Stimulated activated CD8-positive, alpha-beta memory T cell treated with anti-CD3 and anti-CD28 coated beads, Interleukin-7, amount 100 ng/mL, for 1 hour (primary cell): ENCODE data around the gene EYS.
"Not testable (repeated sequence)": the region's sequence is repeated elsewhere in the genome, so short reads cannot be mapped to it uniquely, and the experiment has no call there.

Experiments
- DNase-seq, 2 donors: peaks; one replicate each; pipeline ENCODE4 v3.0.0-alpha.2; 2020; ENCODE audit warnings: low read depth in 2 of 2

The EYS gene

DNA sequence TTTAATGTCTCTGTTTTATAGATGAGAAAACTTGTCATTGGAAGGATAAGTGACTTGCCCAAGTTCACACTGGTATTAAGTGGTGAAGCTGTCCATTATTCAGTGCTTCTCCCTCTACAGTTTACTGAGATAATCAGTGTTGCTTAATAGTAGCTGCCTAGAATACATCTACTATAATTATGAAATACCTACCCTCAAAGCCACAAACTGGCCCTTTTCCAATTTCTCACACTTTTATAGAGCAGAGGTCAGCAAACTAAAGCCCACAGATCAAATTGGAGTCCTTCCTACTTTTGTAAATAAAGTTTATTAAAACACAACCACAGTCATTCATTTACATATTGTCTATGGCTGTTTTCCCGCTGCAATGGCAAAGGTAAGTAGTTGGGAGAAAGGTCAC, 73.5 kb downstream of the EYS start:
- DNase-seq = no peak

DNA sequence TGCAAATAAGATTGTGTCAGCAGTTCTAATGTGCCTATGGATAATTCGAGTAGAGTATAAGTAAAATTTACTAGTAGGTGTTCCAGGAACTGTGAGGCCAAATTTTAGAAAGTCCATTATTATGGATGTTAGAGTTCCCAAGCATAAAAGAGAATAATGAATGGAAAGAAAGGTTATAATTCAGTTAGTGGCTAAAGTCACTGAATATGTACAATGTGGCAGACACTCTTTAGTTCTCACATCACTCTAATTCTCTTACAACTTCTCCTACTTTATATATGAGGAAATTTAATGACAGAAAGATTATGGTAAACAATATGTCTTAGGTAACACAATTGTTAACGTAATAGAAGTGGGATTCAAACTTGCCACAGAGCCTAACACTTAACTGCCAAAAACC, 75.3 kb downstream of the EYS start:
- no peak for DNase-seq

DNA sequence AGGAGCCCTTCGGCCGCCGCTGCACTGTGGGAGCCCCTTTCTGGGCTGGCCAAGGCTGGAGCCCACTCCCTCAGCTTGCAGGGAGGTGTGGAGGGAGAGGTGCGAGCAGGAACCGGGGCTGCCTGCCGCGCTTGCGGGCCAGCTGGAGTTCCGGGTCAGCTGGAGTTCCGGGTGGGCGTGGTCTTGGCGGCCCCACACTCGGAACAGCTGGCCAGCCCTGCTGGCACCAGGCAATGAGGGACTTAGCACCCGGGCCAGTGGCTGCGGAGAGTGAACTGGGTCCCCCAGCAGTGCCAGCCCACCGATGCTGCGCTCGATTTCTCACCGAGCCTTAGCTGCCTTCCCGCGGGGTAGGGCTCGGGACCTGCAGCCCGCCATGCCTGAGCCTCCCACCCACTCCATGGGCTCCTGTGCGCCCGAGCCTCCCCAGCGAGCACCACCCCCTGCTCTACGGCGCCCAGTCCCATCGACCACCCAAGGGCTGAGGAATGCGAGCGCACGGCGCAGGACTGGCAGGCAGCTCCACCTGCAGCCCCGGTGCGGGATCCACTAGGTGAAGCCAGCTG, 79.5 kb downstream of the EYS start:
- DNase-seq = not testable (repeated sequence)

DNA sequence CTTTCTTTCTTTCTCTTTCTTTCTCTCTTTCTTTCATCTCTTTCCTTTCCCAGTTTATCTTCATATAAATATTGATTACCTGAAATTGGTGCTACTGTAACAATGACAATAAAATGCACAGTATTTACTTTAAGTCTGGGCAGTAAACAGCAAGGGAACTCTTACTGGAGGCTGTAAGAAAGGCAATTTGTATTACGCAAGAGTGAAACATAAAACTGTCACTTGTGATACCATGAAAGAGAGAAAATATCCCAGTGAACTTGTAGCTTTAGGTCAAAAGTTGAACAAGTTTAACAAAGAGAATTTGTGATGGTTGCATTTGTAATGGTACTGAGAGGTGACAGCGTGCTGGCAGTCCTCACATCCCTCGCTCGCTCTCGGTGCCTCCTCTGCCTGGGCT, 80.0 kb downstream of the EYS start:
- DNase-seq = no peak

DNA sequence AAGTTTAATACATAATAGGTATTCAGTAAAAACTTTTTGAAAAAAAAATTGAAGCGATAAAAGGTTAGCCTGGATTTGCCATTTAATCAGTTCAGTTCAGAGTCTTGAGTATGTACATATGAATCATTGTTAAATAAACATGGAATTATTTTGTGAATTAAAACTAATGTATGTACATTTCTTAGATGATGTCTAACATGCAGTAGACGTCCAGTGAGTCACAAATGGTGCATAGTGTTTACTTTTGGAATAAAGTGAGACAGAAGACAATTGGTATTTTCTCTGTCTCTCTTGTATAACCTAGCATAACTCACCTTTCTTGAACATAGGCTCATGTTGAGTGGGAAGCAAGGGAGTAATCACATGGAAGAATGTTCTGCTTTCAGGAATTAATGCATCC, 83.5 kb downstream of the EYS start:
- DNase-seq = no peak

DNA sequence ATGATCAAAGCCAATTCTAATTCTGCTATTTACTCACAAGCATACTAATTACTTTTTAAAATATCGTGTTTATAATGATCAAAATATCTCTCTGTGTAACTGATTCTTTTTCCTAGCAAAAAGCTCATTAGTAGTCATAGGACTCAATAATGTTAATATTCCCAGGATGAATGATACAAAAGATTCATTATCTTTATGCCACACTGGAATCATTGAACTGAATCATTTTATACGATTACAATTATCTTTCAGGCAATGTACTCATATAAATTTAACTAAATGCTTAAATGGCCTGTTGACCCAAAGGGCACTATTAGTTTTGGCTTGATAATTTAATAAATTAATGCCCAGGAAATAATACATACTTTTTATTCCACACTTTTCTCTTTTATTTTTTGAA, 96.3 kb downstream of the EYS start:
- no peak for DNase-seq

DNA sequence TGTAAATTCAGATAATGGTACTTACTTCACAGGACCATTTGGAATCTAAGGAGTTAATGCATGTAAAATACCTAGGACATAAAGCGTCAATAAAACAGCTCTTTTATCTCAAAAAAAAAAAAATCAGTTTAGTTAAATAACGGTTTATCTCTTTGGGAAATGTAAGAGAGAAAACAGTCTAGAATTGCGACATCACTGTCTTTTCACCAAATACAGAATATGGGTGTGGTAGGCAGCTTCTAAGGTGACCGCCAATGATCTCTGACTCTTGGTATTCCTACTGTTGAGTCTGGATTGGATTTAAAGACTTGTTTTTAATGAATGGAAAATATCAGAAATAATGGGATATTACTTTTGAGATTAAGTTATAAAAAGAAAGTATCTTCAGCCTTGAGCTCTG, 111.5 kb downstream of the EYS start:
- DNase-seq = no peak

DNA sequence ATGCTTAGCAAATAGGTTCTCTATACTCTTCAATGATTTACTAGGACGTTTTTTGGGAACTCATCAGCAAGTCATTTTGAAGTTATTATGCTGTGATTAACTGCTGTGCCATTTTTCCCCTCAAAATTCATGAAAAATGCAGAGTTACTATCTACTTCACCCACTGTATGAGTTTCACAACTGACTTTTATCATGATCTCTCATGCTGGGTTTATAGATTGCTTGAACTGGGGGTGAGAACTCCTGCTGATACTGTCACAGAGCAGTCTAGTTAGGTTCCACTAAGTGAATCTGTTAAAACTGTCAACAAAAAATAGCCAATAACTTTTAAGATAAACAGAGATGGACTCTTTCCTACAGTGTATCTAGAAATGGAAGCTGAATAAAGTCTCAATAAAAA, 136.7 kb downstream of the EYS start:
- DNase-seq = no peak

DNA sequence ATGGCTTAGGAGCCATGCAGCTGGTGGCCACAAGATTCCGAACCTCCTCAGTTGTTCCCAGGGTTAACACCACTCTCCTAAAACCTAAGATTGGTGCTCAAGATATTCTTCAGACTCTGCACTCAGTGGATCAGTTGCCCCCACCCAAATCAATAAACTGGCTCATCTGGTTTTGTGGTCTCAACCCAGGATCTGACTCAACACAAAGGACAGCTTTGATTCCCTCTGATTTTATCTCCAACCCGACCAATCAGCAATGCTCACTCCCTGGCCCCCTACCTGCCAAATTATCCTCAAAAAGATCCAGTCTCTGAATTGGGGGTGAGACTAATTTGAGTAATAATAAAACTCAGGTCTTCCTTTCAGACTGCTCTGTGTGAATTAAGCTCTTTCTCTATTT, 137.5 kb downstream of the EYS start:
- no peak for DNase-seq

DNA sequence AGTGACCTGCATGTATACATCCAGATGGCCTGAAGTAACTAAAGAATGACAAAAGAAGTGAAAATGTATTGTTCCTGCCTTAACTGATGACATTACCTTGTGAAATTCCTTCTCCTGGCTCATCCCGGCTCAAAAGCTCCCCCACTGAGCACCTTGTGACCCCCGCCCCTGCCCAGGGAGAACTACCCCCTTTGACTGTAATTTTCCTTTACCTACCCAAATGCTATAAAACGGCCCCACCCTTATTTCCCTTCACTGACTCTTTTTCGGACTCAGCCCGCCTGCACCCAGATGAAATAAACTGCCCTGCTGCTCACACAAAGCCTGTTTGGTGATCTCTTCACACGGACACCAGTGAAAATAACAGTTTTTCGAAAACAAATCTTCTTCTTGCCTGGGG, 138.0 kb downstream of the EYS start:
- DNase-seq = not testable (repeated sequence)

DNA sequence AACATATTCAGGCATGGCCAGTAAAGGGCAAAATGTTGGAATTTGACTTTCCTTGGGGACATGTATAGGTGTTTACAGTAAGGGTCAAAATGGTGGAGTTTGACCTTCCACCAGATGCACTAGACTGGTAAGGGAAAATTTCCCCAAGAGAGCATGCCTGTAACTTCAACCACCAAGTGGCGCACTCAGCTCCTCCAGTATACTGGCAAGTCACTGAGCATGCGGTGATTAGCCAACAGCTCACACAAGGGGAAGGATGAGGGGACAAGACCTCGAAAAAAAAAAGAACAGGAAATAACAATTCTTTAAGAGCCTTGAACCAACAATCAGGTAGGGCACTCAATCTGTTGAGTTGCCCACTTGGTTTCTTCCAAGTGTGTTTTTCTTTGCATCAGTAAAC, 140.9 kb downstream of the EYS start:
- DNase-seq = no peak

DNA sequence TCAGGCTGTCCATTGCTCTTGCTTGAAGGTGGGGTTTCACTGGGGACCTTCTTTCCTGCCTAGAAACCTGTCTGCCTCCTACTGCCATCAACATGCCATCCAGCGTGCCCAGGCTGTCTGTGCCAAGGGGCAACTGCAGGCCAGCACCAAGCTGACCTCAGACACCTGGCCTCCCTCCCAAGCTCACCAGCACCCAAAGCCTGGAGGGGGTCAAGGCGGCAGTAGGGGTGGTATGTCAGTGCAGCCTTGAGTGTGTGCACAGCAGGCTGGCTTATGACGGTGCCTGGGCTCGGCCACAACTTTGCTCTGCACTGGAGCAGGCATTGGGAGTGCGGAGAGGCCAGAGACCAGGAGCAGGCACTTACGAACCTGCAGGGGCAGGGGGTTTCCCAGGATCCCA, 149.0 kb downstream of the EYS start:
- no peak for DNase-seq

DNA sequence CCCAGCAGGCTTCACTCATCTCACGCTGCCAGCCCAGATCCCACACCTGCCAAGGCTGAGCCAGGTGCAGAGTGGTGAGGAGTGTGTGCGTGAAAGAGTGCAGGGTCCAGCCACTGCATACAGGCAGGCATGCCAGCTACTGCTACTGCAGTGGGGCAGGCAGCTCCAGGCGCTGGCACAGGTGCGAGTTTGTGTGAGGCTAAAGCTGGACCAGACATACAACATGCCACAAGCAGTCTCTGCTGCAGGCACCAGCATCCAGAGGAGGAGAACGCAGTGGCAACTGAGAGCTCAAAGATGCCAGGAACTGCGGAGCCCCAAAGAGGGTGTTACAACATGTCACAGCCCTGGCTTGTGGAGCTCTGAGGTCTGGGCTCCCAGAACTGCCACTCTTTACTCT, 149.8 kb downstream of the EYS start:
- DNase-seq = no peak

DNA sequence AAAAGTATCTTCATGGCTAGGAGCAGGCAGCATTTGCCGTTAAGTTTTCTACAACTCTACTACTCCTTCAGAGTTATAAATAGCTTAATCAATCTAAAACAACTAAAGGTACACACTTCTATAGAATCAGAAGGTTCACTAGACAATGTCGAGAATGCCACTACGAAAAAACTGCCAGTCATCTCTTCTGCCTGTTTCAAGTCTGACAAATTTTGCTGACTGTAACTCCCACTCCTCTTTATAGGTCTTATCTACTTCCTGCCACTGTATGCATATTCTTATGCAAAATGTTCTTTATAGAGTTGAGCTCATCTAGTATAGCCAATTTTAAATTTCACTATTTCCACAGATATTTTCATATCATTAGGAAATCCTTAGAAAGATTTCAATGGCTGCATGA, 160.1 kb downstream of the EYS start:
- no peak for DNase-seq

DNA sequence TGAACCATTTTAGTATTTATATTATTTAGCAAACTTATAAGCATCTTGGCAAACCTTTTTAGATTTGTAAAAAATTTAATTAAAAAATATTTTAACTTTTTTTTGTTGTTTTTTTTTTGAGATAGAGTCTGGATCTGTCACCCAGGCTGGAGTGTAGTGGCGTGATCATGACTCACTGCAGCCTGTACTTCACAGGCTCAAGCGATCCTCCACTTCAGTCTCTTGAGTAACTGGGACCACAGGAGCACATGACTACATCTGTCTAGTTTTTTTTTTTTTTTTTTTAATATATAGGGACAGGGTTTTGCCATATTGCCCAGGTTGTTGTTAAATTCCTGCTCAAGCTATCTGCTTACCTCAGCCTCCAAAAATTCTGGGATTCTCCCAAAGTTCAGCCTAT, 161.1 kb downstream of the EYS start:
- no peak for DNase-seq

DNA sequence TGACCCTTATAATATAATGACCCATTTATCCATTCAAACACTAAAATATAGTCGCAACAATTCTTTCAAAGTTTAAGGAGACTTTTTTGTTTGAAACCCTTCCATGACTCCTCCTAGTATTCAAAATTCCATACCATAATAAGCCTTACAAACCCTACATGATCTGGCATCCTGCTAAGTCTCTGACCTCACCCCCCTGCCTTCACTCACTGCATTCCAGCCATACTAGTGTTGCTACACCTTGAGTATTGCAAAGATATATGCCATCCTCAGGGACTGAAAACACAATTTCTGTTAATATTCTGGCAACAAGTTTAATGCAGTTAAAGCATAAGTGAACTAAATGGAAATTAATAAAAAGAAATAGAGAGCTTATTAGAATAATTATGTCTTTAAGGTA, 168.4 kb downstream of the EYS start:
- DNase-seq = no peak

DNA sequence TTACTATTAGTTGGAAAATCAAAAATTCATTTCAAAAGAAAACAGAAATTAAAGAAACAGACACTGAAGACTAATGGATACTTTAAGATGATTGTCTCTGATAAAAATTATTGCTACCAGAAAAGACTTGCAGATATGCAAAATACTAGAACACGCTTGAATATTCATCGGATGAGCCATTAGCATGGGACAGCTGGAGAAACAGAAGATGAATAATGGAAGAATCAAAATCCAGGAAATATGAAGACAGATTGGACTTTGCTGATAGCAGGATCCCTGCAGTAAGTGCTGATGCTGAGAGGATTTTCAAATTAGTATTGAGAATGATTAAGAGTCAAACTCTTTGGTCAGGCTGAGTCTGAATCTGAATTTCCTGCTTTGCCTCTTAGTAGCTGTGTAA, 169.4 kb downstream of the EYS start:
- no peak for DNase-seq

DNA sequence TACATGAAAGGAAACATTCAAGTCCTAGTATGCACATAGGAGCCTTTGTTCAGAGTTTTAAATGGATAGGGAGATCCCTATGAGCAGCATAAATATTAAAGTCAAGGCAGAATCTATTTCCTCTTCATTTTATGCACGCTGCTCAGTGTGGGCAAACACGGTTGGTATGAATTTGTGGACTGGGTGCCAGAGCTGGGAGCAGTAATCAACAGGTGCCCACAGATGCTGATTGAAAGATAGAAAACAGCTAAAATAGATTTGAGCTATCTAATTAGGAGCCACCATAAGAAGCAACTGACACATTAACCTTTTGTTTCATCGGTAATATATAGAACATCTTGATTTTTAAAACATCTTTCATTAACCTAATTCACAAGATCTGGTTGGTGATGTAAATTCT, 175.5 kb downstream of the EYS start:
- DNase-seq = no peak

DNA sequence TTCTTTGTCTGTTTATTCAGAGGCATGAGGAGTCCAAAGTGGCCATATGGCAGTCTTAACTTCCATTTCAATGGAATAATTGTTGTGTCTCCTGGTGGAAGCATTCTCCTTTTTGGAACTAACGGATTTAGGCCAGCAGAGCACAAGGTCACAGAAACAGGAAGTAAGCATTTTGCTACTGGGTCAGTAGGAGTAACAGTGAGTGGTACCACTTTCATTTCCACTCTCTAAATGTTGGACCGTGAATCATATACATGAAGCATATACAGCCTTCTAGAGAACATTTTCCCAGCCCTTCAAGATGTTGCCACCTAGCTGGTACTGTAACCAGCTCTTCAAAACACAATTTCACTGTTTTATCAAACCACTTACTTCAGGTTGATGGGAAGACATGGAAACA, 182.8 kb downstream of the EYS start:
- DNase-seq = no peak

DNA sequence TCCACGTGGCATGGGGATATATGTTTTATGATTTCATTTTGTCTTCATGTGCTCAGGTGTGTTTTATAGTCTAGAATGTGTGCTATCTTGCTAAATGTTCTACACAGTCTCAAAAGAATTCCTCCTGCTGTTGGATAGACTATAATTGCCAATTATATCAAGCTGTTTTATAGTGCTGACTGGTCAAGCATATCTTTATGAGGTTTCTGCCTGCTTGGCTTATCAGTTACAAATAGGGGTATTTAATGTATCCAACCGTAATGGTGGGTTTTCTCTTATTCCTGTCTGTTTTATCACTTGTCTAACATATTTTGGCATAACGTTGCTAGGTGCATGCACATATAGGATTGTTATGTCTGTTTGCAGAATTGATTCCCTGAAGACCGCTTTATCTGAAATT, 201.3 kb downstream of the EYS start:
- no peak for DNase-seq

DNA sequence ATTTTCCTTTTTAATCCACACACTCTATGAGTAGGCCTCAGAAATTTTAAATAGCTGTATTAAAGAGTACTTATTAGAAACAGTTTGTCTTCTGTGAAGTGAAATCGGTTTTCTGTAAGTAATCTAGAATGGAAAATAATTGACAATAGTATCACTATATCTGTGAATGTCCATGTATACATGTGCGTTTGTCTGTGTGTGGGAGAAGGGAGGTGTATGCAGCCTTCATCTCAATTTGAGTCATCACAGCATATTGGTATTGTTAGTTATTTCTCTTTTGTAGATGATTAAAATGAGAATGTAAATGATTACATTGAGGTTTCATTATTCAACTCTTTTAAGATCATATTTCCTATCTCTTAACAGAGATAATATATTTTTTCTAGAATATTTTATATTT, 206.0 kb downstream of the EYS start:
- DNase-seq = no peak

DNA sequence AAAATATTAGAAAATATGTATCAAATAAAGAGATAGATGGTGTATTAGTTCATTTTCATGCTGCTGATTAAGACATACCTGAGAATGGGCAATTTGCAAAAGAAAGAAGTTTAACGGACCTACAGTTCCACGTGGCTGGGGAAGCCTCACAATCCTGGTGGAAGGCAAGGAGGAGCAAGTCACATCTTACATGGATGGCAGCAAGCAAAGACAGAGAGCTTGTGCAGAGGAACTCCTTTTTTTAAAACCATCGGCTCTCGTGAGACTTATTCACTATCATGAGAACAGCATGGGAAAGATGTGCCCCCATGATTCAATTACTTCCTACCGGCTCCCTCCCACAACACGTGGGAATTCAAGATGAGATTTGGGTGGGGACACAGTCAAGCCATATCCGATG, 223.4 kb downstream of the EYS start:
- not testable (repeated sequence) for DNase-seq

DNA sequence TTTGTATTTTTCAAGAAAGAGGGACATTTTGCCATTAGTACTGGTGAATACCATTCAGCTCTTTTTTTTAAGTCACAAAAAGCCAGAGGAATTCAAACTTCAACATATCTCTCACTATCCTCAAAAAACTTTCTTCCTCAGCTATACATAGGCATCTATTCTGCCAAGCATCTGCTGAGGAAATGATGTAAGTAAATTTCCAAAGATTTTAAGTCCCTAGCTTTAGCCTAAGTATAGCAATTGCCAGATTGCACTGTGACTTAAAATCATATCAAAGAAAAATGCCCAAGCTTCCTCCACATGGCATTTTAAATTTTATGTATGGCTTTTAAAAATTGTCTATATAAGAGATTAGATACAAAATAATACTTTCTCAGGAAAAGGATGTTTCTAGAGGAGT, 237.4 kb downstream of the EYS start:
- DNase-seq = no peak

DNA sequence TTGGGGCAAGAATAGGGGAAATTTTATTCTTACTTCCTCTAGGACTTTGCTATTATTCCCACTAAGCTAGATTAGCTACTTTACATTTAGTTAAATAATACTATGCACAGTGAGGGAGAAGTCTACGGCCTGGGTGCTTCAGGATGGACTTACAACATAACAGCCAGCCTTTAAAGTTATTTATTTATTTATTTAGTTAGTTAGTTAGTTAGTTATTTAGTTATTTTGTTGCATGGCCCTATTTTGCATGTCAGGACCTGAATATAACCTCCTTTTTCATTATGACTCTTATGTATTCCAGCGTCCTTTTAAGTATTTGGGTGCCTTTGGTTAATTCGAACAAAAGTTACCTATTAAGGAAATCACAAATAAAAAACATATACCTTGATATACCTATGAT, 238.7 kb downstream of the EYS start:
- DNase-seq = no peak

DNA sequence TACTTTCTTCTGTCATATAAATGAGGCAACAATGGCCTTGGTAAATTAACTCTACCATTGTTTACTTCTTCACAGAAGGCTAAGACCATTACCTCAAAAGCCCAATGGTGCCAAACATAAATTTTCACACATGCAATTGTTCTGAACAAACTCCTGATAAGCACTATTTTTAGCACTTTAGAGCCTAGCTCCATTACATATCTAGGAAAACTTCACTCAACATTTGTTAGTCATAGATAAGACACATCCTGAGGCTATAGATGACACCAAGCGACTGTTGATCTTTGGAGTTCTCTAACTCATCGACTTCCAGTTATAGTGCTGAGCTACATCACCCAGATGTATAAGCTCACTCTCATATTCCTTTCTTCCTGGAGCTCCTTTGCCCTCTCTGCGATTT, 245.9 kb downstream of the EYS start:
- DNase-seq = no peak
